Measurements from ENCODE around the gene DOCK4.

- TF ChIP-seq, protein P1, sequence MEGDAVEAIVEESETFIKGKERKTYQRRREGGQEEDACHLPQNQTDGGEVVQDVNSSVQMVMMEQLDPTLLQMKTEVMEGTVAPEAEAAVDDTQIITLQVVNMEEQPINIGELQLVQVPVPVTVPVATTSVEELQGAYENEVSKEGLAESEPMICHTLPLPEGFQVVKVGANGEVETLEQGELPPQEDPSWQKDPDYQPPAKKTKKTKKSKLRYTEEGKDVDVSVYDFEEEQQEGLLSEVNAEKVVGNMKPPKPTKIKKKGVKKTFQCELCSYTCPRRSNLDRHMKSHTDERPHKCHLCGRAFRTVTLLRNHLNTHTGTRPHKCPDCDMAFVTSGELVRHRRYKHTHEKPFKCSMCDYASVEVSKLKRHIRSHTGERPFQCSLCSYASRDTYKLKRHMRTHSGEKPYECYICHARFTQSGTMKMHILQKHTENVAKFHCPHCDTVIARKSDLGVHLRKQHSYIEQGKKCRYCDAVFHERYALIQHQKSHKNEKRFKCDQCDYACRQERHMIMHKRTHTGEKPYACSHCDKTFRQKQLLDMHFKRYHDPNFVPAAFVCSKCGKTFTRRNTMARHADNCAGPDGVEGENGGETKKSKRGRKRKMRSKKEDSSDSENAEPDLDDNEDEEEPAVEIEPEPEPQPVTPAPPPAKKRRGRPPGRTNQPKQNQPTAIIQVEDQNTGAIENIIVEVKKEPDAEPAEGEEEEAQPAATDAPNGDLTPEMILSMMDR (IDR thresholded peaks at IDR 0.05) = no peak
- TF ChIP-seq POLR2A (IDR thresholded peaks at IDR 0.05) = no peak
Measured at GRCh38 chr7:112067632-112068540, 138.3 kb downstream of the DOCK4 start.
